GM18502 (cell line): ENCODE measurements around the gene KCNJ2.

Experiments
- ATAC-seq: cut with Tn5 transposase; IDR thresholded peaks from one replicate; pipeline ENCODE4 v1.9.1; 2021; ENCODE audit warnings: mild to moderate bottlenecking; ENCODE audit not compliant: unreplicated experiment, poor library complexity

The KCNJ2 gene

GRCh38 chr17:70158180-70158579, 11.2 kb upstream of the KCNJ2 start:
- ATAC-seq, result no peak

- no peak for ATAC-seq
Measured at GRCh38 chr17:70158591-70158990, 10.7 kb upstream of the KCNJ2 start.

GRCh38 chr17:70159980-70160379, 9.4 kb upstream of the KCNJ2 start:
- no peak for ATAC-seq

- ATAC-seq, result no peak
Measured at GRCh38 chr17:70161519-70161918, 7.8 kb upstream of the KCNJ2 start.

GRCh38 chr17:70165383-70165782, 3.9 kb upstream of the KCNJ2 start:
- ATAC-seq, result no peak

GRCh38 chr17:70166615-70167014, 2.7 kb upstream of the KCNJ2 start:
- no peak for ATAC-seq

GRCh38 chr17:70168044-70168976, 1.0 kb upstream of the KCNJ2 start:
- ATAC-seq, result peak; percentile 24

- no peak for ATAC-seq
Measured at GRCh38 chr17:70169709-70170597, 621 bp downstream of the KCNJ2 start.

- ATAC-seq, result no peak
Measured at GRCh38 chr17:70171159-70171558, 1.8 kb downstream of the KCNJ2 start.

- ATAC-seq, result no peak
Measured at GRCh38 chr17:70172449-70172848, 3.1 kb downstream of the KCNJ2 start.

GRCh38 chr17:70172923-70173322, 3.6 kb downstream of the KCNJ2 start:
- ATAC-seq, result no peak

- ATAC-seq, result no peak
Measured at GRCh38 chr17:70173681-70174080, 4.3 kb downstream of the KCNJ2 start.

- ATAC-seq, result no peak
Measured at GRCh38 chr17:70181376-70181775, 12.0 kb downstream of the KCNJ2 start.

- no peak for ATAC-seq
Measured at GRCh38 chr17:70181866-70182265, 12.5 kb downstream of the KCNJ2 start.

- ATAC-seq, result no peak
Measured at GRCh38 chr17:70183508-70183907, 14.2 kb downstream of the KCNJ2 start.

- no peak for ATAC-seq
Measured at GRCh38 chr17:70184207-70184606, 14.9 kb downstream of the KCNJ2 start.

GRCh38 chr17:70184770-70185169, 15.4 kb downstream of the KCNJ2 start:
- ATAC-seq, result no peak

- no peak for ATAC-seq
Measured at GRCh38 chr17:70185285-70185684, 16.0 kb downstream of the KCNJ2 start.

- ATAC-seq, result no peak
Measured at GRCh38 chr17:70187383-70187782, 18.1 kb downstream of the KCNJ2 start.

- no peak for ATAC-seq
Measured at GRCh38 chr17:70190959-70191805, 21.9 kb downstream of the KCNJ2 start.
